Lower lobe of right lung (tissue), 2 donors: ENCODE measurements around the gene HBE1. TPM values are rescaled to one million over a fixed set of nuclear protein-coding genes. Genes with fewer than 3 reads are reported as not detected.
A peak's percentile ranks its signal among the peaks of the same experiment; 100 is the strongest.

Source experiments
- ATAC-seq, 2 donors: fragments of 200-7000 bp; cut with Tn5 transposase; one replicate each; pipeline ENCODE4 v1.9.1; 2020 to 2022; ENCODE audit warnings: mild to moderate bottlenecking in 2 of 2, moderate library complexity in 2 of 2
- DNase-seq: peaks from one replicate; pipeline ENCODE4 v3.0.0-alpha.2; 2020
- H3K27ac ChIP-seq: fragments of 200-600 bp; one replicate; pipeline ENCODE4 v1.8.0; 2022
- H3K27me3 ChIP-seq: fragments of 200-600 bp; one replicate; pipeline ENCODE4 v1.8.0; 2022; ENCODE audit warnings: low read depth
- H3K36me3 ChIP-seq: fragments of 200-600 bp; one replicate; pipeline ENCODE4 v1.8.0; 2022; ENCODE audit warnings: mild to moderate bottlenecking
- H3K4me1 ChIP-seq: fragments of 200-600 bp; one replicate; pipeline ENCODE4 v1.8.0; 2022
- H3K4me3 ChIP-seq: fragments of 200-600 bp; one replicate; pipeline ENCODE4 v1.8.0; 2022; ENCODE audit warnings: mild to moderate bottlenecking
- H3K9me3 ChIP-seq: fragments of 200-600 bp; one replicate; pipeline ENCODE4 v1.8.0; 2022
- CTCF ChIP-seq: fragments of 200-600 bp; IDR thresholded peaks from one replicate; pipeline ENCODE4 v1.8.0; 2022; ENCODE audit warnings: antibody characterized with exemption, mild to moderate bottlenecking
- intact Hi-C: fragments of 100-400 bp; cut with DNase I; formaldehyde crosslinking; loops from one replicate; pipeline ENCODE4 v1.11.0; 2022
- total RNA-seq: library from RNA; stranded (reverse); fragmentation: NEBNext Ultra II Directional; extraction: Animal tissue kit (Norgen Biotek cat#: 25700); gene quantifications from one replicate; pipeline ENCODE4 v1.2.1, GENCODE V29; 2021
- donor health status: DM: no; HTN: yes; CAD: no; lungs with severe emphysema.

The HBE1 gene
- total RNA-seq, 1 donor from 2014 or later, result not detected

GRCh38 chr11:5288108-5288905, 18.6 kb upstream of the HBE1 start:
- no peak for ATAC-seq
- DNase-seq, result no peak
- intact Hi-C loops, result no loop called here

GRCh38 chr11:5286901-5287300, 17.2 kb upstream of the HBE1 start:
- H3K27me3 ChIP-seq, result no peaks in the 10 kb centered on the region
- H3K27ac ChIP-seq, result no peak overlapping the region
- no peaks in the 10 kb centered on the region for H3K9me3 ChIP-seq
- ATAC-seq, result no peak
- DNase-seq, result no peak
- TF ChIP-seq CTCF, result no peak
- H3K4me3 ChIP-seq, result no peak overlapping the region
- no peaks in the 10 kb centered on the region for H3K36me3 ChIP-seq
- no peaks in the 10 kb centered on the region for H3K4me1 ChIP-seq
- intact Hi-C loops, result no loop called here

More at GRCh38 chr11:5288108-5288905, 18.6 kb upstream of the HBE1 start:
- TF ChIP-seq CTCF, result no peak
- no peaks in the 10 kb centered on the region for H3K27me3 ChIP-seq
- no peaks in the 10 kb centered on the region for H3K4me1 ChIP-seq
- no peak overlapping the region for H3K4me3 ChIP-seq
- H3K36me3 ChIP-seq, result no peaks in the 10 kb centered on the region
- H3K27ac ChIP-seq, result no peak overlapping the region
- H3K9me3 ChIP-seq, result no peaks in the 10 kb centered on the region

- intact Hi-C loops, result no loop called here
- Histone ChIP-seq H3K4me3 (no peak overlapping the region), H3K9me3 (no peaks in the 10 kb centered on the region), H3K27me3 (no peaks in the 10 kb centered on the region), H3K36me3 (no peaks in the 10 kb centered on the region), H3K27ac (no peak overlapping the region), H3K4me1 (no peaks in the 10 kb centered on the region)
- ATAC-seq (no peak), DNase-seq (no peak)
- no peak for TF ChIP-seq CTCF
Measured at GRCh38 chr11:5286351-5286750, 16.6 kb upstream of the HBE1 start.

- H3K9me3 ChIP-seq, result no peaks in the 10 kb centered on the region
- ATAC-seq (no peak), DNase-seq (no peak)
- H3K27me3 ChIP-seq, result no peaks in the 10 kb centered on the region
- H3K27ac ChIP-seq, result no peak overlapping the region
- intact Hi-C loops, result no loop called here
- no peaks in the 10 kb centered on the region for H3K36me3 ChIP-seq
- no peak overlapping the region for H3K4me3 ChIP-seq
- no peaks in the 10 kb centered on the region for H3K4me1 ChIP-seq
- TF ChIP-seq CTCF, result no peak
Measured at GRCh38 chr11:5285703-5286340, 16.1 kb upstream of the HBE1 start.

GRCh38 chr11:5284637-5285036, 14.9 kb upstream of the HBE1 start:
- Histone ChIP-seq H3K4me1 (no peaks in the 10 kb centered on the region), H3K27me3 (no peaks in the 10 kb centered on the region), H3K9me3 (no peaks in the 10 kb centered on the region), H3K36me3 (no peaks in the 10 kb centered on the region), H3K27ac (no peak overlapping the region), H3K4me3 (no peak overlapping the region)
- TF ChIP-seq CTCF, result no peak
- intact Hi-C loops, result no loop called here
- ATAC-seq (peak in 1 of 2 donors; percentile 23), DNase-seq (no peak)
